SJSA1 (cell line): ENCODE data around the gene INSRR. TPM values are rescaled to one million over a fixed set of nuclear protein-coding genes. Genes with fewer than 3 reads are reported as not detected.

Experiments
- DNase-seq, 2 experiments: peaks; one replicate each; pipeline ENCODE4 v3.0.0-alpha.2; 2015 to 2020; ENCODE audit warnings: low spot score in 2 of 2, low read depth in 1 of 2
- H3K27ac ChIP-seq: fragments of 250-450 bp; sonication (Bioruptor Pico); 2 replicates; pipeline ENCODE4 v1.5.1; 2020; ENCODE audit warnings: mild to moderate bottlenecking, moderate library complexity
- H3K27me3 ChIP-seq: fragments of 250-450 bp; sonication (Bioruptor Pico); replicated peaks from 2 replicates; pipeline ENCODE4 v1.5.1; 2020; ENCODE audit warnings: mild to moderate bottlenecking, moderate library complexity
- H3K36me3 ChIP-seq: fragments of 250-450 bp; sonication (Bioruptor Pico); 2 replicates; pipeline ENCODE4 v1.5.1; 2020; ENCODE audit warnings: mild to moderate bottlenecking
- H3K4me1 ChIP-seq: fragments of 250-450 bp; sonication (Bioruptor Pico); replicated peaks from 2 replicates; pipeline ENCODE4 v1.6.1; 2021; ENCODE audit warnings: mild to moderate bottlenecking
- H3K4me3 ChIP-seq: fragments of 250-450 bp; sonication (Bioruptor Pico); 2 replicates; pipeline ENCODE4 v1.5.1; 2020; ENCODE audit warnings: mild to moderate bottlenecking
- H3K9me3 ChIP-seq: fragments of 250-450 bp; sonication (Bioruptor Pico); replicated peaks from 2 replicates; pipeline ENCODE4 v1.5.1; 2020; ENCODE audit warnings: mild to moderate bottlenecking
- total RNA-seq: library from RNA; depleted of rRNA; stranded (reverse); fragments of >200 nt; shearing (Covaris generic); gene quantifications from 2 replicates; pipeline ENCODE4 v1.2.3, GENCODE V29; 2014

The INSRR gene
- total RNA-seq, 1 experiment from 2014 or later: not detected

DNA sequence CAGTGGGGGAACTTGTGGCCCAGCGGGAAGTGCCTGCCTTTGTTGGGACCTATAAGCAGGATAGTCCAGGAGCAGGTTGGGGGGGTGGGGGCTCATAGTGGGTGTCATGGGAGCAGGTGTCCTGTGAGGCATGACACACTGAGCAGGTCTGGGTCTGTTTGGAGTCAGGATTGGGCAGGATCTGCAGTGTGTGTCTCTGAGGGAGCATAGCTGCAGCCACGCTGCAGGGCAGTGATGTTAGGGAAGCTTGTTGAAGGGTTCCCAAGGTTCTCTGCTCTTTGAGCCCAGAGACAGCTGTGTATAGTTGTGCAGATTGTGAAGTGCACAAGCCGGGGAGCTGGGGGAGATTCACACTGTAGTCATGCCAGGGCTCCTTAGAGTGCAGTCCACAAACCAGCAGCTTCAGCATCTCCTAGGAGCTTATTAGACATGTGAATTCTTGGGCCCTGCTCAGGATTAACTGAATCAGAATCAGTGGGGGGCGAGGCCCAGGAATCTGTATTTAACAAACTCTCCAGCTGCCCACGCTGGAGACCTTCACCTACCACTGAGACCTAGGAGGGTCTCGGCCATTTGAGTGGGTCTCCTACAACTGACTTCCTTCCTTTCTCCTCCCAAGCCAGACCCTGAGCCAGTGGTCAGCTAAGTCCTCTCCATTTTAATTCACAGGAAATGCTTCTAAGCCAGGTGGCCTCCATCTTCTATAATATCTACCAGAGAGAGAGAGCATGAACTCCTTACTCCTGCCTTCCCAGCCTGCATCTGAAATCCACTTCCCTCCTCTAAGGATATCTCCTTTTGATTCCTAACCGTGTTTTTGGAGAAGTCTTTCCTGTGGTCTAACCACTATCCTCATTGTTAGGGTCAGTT, 11.1 kb downstream of the INSRR start:
- Histone ChIP-seq H3K4me1 (no peaks in the 10 kb centered on the region), H3K4me3 (no peak overlapping the region), H3K27ac (no peak overlapping the region), H3K9me3 (no peaks in the 10 kb centered on the region), H3K27me3 (peaks cover 5% of the 10 kb centered on the region), H3K36me3 (no peaks in the 10 kb centered on the region)
- no peak for DNase-seq

DNA sequence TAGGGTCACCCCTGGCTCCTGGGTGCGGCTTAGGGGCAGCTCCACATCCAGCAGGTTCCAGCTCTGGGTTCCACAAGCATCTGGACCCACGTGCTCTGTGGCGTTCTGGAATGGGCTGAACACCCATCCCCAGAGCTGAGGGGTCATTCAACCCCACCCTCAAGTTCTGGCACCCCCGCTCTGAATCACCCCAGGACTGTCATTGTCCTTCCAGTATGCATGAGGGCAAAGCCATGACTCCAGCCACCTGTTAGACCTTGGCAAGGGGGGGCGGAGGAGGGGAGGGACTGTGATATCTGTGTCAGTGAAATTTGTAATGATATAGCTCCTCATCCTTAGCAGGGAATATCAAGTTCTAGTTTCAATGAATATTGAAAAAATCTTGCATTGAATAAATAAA, 12.3 kb downstream of the INSRR start:
- Histone ChIP-seq H3K9me3 (no peaks in the 10 kb centered on the region), H3K4me3 (no peak overlapping the region), H3K27me3 (peaks cover 5% of the 10 kb centered on the region), H3K36me3 (no peaks in the 10 kb centered on the region), H3K4me1 (no peaks in the 10 kb centered on the region), H3K27ac (no peak overlapping the region)
- no peak for DNase-seq

DNA sequence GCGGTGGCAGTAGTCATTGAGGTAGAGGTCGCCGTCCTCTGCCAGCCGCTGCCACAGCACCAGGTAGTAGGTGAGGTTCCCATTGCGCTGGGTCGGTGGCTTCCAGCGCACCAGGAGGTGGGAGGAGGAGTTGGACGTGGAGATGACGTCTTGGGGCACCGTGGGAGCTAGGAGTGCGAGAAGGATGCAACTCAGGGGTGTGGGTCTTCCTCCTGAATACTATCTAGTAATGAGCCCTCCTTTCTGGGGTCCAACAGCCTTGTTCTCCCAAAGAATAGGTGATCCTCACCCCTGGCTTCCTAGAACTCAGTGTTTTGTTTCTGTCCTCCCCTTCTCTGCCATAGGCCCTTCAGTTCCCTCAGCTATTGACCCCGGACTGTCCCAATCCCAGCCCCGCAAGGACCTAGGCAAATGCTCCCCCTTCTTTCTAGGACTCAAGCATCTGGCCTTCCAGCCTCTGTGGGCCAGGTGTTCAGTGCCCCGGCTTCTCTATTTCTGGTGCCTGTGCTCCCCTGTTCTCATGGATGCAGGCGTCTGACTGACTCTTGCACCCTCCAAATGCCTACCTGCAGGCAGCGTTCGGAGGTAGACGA, 12.9 kb downstream of the INSRR start:
- no peak overlapping the region for H3K27ac ChIP-seq
- no peaks in the 10 kb centered on the region for H3K9me3 ChIP-seq
- H3K4me3 ChIP-seq: no peak overlapping the region
- DNase-seq: no peak
- no peaks in the 10 kb centered on the region for H3K36me3 ChIP-seq
- H3K27me3 ChIP-seq: peaks cover 5% of the 10 kb centered on the region
- no peaks in the 10 kb centered on the region for H3K4me1 ChIP-seq

DNA sequence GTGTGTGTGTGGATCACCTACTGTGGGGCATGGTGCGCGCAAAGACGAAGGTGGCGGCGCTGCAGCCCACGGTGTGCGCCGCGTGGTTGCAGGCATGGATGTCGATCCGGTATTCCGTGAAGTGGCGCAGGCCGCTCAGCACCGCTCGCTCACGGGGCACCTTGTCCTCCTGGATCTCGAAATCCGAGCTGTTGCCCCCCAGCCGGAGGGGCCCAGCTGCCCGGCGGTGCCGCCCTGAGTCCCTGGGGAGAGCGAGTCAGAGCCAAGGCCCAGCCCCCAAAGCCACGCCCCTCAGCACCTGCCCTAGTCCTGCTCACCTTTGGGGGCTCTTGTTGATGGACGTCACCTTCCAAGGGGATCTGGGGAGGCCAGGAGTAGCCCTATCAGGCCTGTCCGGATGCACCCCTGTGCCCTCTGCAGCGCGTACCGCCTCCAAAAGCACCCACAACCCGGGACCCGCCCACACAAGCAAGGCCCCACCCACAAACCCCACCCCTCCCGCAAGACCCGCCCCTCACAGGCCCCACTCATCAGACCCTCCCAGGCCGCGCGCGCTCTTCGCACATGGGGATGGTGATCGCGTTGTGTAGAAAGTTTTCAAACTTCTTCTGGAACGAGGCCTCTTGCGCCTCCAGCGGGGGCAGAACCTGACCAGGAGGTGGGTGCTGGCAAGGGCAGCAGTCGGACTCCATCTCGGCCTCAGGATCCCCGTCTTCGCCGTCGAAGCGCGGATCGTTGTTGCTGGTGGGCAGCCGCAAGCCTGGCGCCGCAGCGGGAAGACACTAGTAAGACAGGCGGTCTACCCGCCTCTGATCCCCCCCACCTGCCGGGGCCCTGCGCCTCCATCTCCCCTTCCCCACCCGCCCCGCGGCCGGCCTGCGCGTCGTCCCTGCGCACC, 13.6 kb downstream of the INSRR start:
- Histone ChIP-seq H3K27ac (no peak overlapping the region), H3K36me3 (no peaks in the 10 kb centered on the region), H3K27me3 (peaks cover 5% of the 10 kb centered on the region), H3K9me3 (no peaks in the 10 kb centered on the region), H3K4me1 (no peaks in the 10 kb centered on the region), H3K4me3 (no peak overlapping the region)
- no peak for DNase-seq

DNA sequence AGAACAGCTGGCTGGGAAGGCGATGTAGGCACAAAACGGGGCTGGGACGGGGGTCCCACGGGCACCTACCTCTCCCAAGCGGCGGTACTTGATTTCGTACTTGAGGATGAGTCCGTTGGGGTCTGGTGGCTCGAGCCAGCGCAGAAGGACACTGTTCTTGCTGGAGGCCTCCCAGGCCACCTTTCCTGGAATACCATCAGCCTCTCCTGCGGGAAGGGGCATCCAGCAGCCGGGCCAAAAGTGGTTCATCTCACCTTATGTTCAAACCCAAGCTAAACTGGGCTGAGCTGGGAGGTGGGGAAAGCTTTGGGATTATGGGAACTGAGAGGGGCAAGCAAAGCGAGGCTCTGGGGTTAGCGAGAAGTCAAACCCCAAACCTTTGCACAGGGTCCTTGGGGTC, 14.3 kb downstream of the INSRR start:
- H3K9me3 ChIP-seq: no peaks in the 10 kb centered on the region
- DNase-seq: no peak
- no peak overlapping the region for H3K27ac ChIP-seq
- peaks cover 5% of the 10 kb centered on the region; the same call in 1 of the 2 replicates for H3K27me3 ChIP-seq
- no peaks in the 10 kb centered on the region for H3K36me3 ChIP-seq
- no peaks in the 10 kb centered on the region for H3K4me1 ChIP-seq
- H3K4me3 ChIP-seq: no peak overlapping the region

DNA sequence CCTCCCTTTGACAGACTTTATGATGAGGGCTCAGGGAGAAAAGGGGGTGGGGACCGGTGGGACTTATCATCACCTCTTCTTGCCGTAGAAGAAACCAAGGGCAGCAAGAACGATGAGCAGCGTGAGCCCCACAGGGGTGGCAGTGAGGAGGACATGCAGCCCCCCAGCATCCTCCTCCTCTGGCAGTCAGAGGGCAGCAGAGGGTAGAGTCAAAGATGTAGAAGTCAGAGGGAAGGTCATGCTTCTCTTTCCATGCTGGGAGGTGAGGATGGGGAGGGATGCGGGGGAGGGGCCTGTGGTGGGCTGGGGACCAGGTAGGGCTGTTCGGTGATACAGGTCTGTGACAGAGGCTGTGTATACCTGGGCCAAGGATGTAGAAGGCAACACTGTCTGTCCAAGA, 14.8 kb downstream of the INSRR start:
- no peaks in the 10 kb centered on the region for H3K9me3 ChIP-seq
- H3K36me3 ChIP-seq: no peaks in the 10 kb centered on the region
- H3K27me3 ChIP-seq: peaks cover 5% of the 10 kb centered on the region; the same call in 1 of the 2 replicates
- no peak overlapping the region for H3K27ac ChIP-seq
- no peak overlapping the region for H3K4me3 ChIP-seq
- DNase-seq: no peak
- no peaks in the 10 kb centered on the region for H3K4me1 ChIP-seq

DNA sequence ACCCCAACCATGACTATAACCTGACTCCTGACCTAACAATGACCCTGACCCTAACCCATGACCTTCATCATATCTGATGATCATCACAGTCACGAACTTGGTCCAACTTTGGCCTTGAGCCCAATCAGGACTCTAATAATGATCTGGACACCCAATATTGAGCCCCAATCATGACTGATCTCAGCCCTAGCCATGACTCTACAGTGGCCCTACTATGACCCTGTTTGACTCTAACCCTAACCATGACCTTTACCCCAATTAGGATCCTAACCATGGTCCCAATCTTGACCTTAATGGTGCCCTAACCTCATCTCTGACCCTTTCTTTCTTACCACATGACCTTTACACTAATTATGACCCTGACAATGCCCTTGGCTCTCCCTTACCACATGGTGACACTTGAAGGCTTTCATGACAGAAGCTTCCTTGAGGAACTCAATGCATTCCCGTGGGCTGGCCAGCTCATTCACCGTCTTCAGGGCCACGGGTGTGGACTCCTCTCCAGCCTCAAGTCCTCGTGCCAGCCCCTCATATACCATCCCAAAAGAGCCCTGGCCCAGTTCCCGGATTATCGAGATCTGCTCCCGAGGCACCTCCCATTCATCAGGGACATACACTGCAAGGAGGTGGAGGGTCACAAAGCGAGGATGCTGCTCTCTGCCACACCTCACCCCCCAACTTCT, 16.2 kb downstream of the INSRR start:
- Histone ChIP-seq H3K9me3 (no peaks in the 10 kb centered on the region), H3K27ac (no peak overlapping the region), H3K4me3 (no peak overlapping the region), H3K27me3 (no peaks in the 10 kb centered on the region), H3K4me1 (no peaks in the 10 kb centered on the region), H3K36me3 (no peaks in the 10 kb centered on the region)
- no peak for DNase-seq

DNA sequence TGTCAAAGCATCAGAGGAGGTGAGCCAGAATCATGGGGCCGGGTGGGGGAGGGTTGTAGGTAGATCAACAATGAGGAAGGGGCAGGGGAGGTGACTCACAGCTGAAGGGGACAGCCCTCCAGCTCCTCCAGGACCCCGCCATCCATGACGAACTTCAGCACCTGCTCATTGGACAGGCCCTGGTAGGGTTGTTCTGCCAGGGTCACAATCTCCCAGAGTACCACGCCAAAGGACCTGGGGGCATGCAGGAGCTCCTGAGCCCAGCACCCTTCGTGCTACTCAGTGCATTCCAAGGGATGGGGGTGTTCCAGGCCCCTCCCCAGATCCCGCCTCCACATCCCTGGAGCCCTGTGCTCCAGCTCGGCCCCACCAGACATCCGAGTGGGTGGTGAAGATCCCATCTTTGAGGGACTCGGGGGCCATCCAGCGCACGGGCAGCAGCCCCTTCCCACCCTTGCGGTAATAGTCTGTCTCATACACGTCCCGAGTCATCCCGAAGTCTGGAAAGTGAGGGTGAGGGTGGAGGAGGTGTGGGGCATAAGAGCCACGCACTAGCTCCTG, 17.5 kb downstream of the INSRR start:
- no peaks in the 10 kb centered on the region for H3K36me3 ChIP-seq
- no peaks in the 10 kb centered on the region for H3K4me1 ChIP-seq
- DNase-seq: no peak
- H3K27ac ChIP-seq: no peak overlapping the region
- H3K4me3 ChIP-seq: no peak overlapping the region
- no peaks in the 10 kb centered on the region for H3K27me3 ChIP-seq
- H3K9me3 ChIP-seq: no peaks in the 10 kb centered on the region

DNA sequence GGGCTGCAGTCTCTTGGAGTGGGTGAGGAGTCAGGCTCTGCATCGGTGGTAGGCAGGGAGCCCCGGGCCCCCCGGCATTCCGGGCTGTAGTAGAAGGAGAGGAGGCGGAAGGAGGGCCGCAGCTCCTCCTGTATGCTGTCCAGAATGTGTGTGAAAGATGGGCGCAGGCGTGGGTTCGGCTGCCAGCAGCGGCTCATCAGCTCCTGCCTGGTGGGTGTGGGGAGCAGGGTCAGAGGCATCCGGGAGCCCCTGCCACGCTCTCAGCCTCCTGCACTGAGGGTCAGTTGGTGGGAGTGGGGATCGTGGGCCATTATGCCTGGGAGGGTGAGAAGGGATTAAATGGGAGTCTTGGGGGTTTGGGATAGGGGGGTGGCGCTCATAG, 18.0 kb downstream of the INSRR start:
- Histone ChIP-seq H3K27ac (no peak overlapping the region), H3K4me1 (no peaks in the 10 kb centered on the region), H3K4me3 (no peak overlapping the region), H3K9me3 (no peaks in the 10 kb centered on the region), H3K27me3 (peaks cover 4% of the 10 kb centered on the region; the same call in 1 of the 2 replicates), H3K36me3 (no peaks in the 10 kb centered on the region)
- no peak for DNase-seq

DNA sequence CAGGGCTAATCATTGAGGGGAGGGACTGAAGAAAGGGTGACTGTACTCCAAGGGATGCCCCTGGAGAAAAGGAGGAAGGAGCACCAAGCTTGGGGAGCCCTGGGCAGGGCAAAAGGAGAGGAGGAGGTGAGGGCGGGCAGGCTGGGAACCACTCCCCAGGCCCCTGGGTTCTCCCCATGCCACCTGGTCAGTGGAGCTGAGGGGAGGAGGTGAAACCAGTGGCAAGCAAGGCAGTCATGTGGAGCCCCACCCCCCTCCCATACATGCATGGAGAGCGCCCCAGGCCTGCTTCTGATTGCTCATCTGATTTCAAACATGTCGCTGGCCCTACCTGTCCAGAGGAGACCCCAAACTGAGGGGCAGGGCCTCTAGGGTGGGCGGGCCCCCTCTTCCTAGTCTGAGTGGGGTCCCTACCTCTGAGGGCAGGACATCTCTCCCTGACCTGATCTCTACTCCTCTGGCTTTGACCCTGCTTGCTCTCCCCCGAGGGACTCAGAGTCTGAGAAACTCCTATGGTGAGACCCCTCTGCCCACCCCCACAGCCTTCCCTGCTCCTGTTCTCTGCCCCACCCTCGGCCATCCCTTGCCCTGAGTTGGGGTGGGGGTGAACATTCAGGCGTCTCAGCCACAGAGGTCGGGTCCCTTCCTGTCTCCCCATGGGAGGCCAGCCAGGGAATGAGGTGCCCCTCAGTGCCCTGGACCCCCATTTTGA, 18.6 kb downstream of the INSRR start:
- Histone ChIP-seq H3K4me1 (no peaks in the 10 kb centered on the region), H3K36me3 (no peaks in the 10 kb centered on the region), H3K4me3 (no peak overlapping the region), H3K27ac (no peak overlapping the region), H3K9me3 (no peaks in the 10 kb centered on the region), H3K27me3 (peaks cover 10% of the 10 kb centered on the region; the same call in 1 of the 2 replicates)
- DNase-seq: no peak

DNA sequence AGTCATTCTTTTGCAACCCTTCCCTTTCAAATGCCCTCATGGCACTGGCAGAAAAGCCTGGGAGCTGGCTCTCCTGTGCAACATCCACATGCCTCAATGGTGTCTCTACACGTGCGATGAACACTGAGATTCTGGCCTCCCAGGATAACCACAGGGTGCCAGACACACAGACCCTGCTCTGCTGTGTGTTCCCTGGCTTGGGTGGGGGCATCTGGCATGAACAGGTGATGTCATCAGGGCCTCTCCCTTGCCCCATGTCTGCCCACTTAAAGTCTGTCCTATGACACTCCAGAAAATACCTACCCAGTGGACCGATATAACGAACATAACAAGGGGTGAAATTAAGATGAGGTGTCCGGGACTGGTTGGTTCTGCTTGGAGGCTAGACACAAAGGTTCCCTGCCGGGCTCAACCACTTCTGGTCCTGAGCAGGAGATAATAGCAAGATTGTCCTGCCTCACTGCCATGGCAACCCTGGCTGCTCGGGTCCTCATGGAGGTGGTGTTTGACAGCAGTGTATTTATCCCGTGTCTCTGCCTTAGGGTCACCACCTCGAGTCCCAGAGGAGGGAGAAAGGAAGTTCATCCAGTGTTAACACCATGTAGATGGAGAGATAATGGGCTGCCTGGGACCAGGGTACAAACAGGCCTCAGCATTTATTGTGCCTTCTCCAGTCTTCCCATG, 19.3 kb downstream of the INSRR start:
- no peak for DNase-seq
- Histone ChIP-seq H3K4me1 (no peaks in the 10 kb centered on the region), H3K9me3 (no peaks in the 10 kb centered on the region), H3K27ac (no peak overlapping the region), H3K4me3 (no peak overlapping the region), H3K36me3 (no peaks in the 10 kb centered on the region), H3K27me3 (peaks cover 16% of the 10 kb centered on the region; the same call in 1 of the 2 replicates)

DNA sequence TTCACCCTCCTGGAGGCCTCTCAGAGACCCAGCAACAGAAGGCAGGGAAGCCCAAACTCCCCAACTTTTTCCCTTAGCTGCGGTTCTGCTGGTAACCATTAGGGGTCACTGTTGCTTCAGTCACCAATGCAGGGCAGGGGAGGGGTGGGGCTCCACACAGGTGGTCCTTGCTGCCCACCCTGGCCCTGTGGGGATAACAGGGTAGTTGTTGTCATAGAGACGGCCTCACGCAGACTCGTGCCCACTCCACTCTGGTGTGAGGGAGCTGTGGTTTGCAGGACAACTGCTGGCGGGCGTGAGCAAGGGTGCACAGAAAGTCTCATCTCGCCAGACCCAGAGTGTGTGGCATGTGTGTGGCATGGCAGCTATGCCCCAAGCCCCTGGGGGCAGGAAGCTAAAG, 19.9 kb downstream of the INSRR start:
- DNase-seq: peak in 1 of 2 experiments; percentile 34
- H3K36me3 ChIP-seq: no peaks in the 10 kb centered on the region
- peaks cover 16% of the 10 kb centered on the region; the same call in 1 of the 2 replicates for H3K27me3 ChIP-seq

More for the DNA sequence above, 19.9 kb downstream of the INSRR start:
- Histone ChIP-seq H3K4me3 (no peak overlapping the region), H3K4me1 (no peaks in the 10 kb centered on the region), H3K27ac (no peak overlapping the region), H3K9me3 (no peaks in the 10 kb centered on the region)
